Activated CD8-positive, alpha-beta T cell treated with anti-CD3 and anti-CD28 coated beads, Interleukin-2, amount 10 ng/mL, durations not matched to agents 7 days and 5 days (primary cell): ENCODE measurements around the gene SYVN1. TPM values are rescaled to one million over a fixed set of nuclear protein-coding genes. Genes with fewer than 3 reads are reported as not detected.

ENCODE experiments used
- ATAC-seq: fragments of 150-1000 bp; cut with Tn5 transposase; one replicate; pipeline ENCODE4 v1.10.0; 2021; ENCODE audit warnings: moderate library complexity
- CTCF ChIA-PET: fragments of 350-600 bp; sonication (Branson Sonifier 250); formaldehyde crosslinking; loops from one replicate; lab custom pipeline; 2021; ENCODE audit warnings: antibody characterized with exemption; lab: Charles Lee
- POLR2A ChIA-PET: fragments of 350-600 bp; sonication (Branson Sonifier 250); formaldehyde crosslinking; loops from one replicate; lab custom pipeline; 2021; ENCODE audit warnings: antibody characterized with exemption; lab: Charles Lee
- DNase-seq: peaks from one replicate; pipeline ENCODE4 v3.0.0-alpha.2; 2020
- H3K27ac Mint-ChIP-seq: one replicate; pipeline ENCODE4 v1.8.0; 2021; ENCODE audit warnings: mild to moderate bottlenecking, mixed read lengths
- H3K27me3 Mint-ChIP-seq: one replicate; pipeline ENCODE4 v1.8.0; 2021; ENCODE audit warnings: low read depth, mixed read lengths
- H3K36me3 Mint-ChIP-seq: one replicate; pipeline ENCODE4 v1.8.0; 2021; ENCODE audit warnings: low read depth, mixed read lengths
- H3K4me1 Mint-ChIP-seq: one replicate; pipeline ENCODE4 v1.8.0; 2021; ENCODE audit warnings: low read depth, mixed read lengths
- H3K4me3 Mint-ChIP-seq: one replicate; pipeline ENCODE4 v1.8.0; 2021; ENCODE audit warnings: mild to moderate bottlenecking, mixed read lengths
- H3K9me3 Mint-ChIP-seq: one replicate; pipeline ENCODE4 v1.8.0; 2022; ENCODE audit warnings: mixed read lengths; ENCODE audit not compliant: insufficient read depth
- total RNA-seq, 2 experiments: library from RNA; stranded (reverse); gene quantifications; one replicate each; pipeline ENCODE4 v1.2.3, GENCODE V29; 2021

Gene SYVN1
- total RNA-seq, 2 experiments from 2014 or later = 28.7 to 33.0 TPM

- ChIA-PET CTCF (interaction anchor here (0.9 to 7.8 kb wide), 5 partner anchors 10 to 179 kb away, joined by 3 to 117 read pairs (median 9); partner anchors contain the start of genes TM7SF2 and ZNHIT2), POLR2A (interaction anchor here (1.0 to 1.5 kb wide), 3 partner anchors 8 to 34 kb away, joined by 3 to 6 read pairs (median 3); partner anchors contain the start of gene SYVN1)
- no peaks in the 10 kb centered on the region for H3K9me3 Mint-ChIP-seq
- H3K27me3 Mint-ChIP-seq = no peaks in the 10 kb centered on the region
- no peak for DNase-seq
- peaks cover 24% of the 10 kb centered on the region for H3K36me3 Mint-ChIP-seq
- no peak overlapping the region for H3K27ac Mint-ChIP-seq
- no peak overlapping the region for H3K4me3 Mint-ChIP-seq
- no peak for ATAC-seq
- peaks cover 33% of the 10 kb centered on the region for H3K4me1 Mint-ChIP-seq
Observed at GRCh38 chr11:65100674-65101350, 33.5 kb downstream of the SYVN1 start.

GRCh38 chr11:65096926-65097325 lies 37.4 kb downstream of the SYVN1 start:
- Mint-ChIP-seq H3K9me3 (no peaks in the 10 kb centered on the region), H3K4me3 (peak overlapping the region; percentile 93), H3K4me1 (peaks cover 20% of the 10 kb centered on the region), H3K27me3 (no peaks in the 10 kb centered on the region), H3K36me3 (peaks cover 9% of the 10 kb centered on the region), H3K27ac (peak overlapping the region; percentile 98)
- ChIA-PET POLR2A (interaction anchor here (0.6 to 2.9 kb wide), 19 partner anchors 10 to 234 kb away, joined by 3 to 30 read pairs (median 5); partner anchors contain the start of genes ARL2, CDCA5, FAU and MRPL49), CTCF (interaction anchor here (1.0 to 7.8 kb wide), 5 partner anchors 14 to 84 kb away, joined by 3 to 117 read pairs (median 4); partner anchors contain the start of genes SAC3D1, TM7SF2 and ZNHIT2)
- ATAC-seq = no peak
- no peak for DNase-seq

- H3K9me3 Mint-ChIP-seq = no peaks in the 10 kb centered on the region
Observed at GRCh38 chr11:65095974-65096806, 38.1 kb downstream of the SYVN1 start, which contains the start of gene VPS51. TSS of gene VPS51 (plus strand) at chr11:65096214. CDS start at chr11:65096251, 37 bp downstream.

GRCh38 chr11:65095427-65095826 lies 38.9 kb downstream of the SYVN1 start:
- DNase-seq (no peak), ATAC-seq (no peak)
- peak overlapping the region; percentile 93 for H3K4me3 Mint-ChIP-seq
- H3K27me3 Mint-ChIP-seq = no peaks in the 10 kb centered on the region
- ChIA-PET CTCF (interaction anchor here (0.6 to 7.8 kb wide), 9 partner anchors 10 to 226 kb away, joined by 3 to 117 read pairs (median 8); partner anchors contain the start of genes CDCA5, TM7SF2 and ZNHIT2), POLR2A (interaction anchor here (0.6 to 2.9 kb wide), 11 partner anchors 9 to 131 kb away, joined by 3 to 30 read pairs (median 6); partner anchors contain the start of genes CDCA5, FAU, MRPL49 and SYVN1)
- peaks cover 20% of the 10 kb centered on the region for H3K4me1 Mint-ChIP-seq
- peak overlapping the region; percentile 98 for H3K27ac Mint-ChIP-seq
- no peaks in the 10 kb centered on the region for H3K9me3 Mint-ChIP-seq
- H3K36me3 Mint-ChIP-seq = peaks cover 9% of the 10 kb centered on the region

More at GRCh38 chr11:65095974-65096806, 38.1 kb downstream of the SYVN1 start, which contains the start of gene VPS51:
- peak; percentile 97 for ATAC-seq
- ChIA-PET CTCF (interaction anchor here (1.0 to 7.8 kb wide), 5 partner anchors 13 to 83 kb away, joined by 3 to 117 read pairs (median 4); partner anchors contain the start of genes SAC3D1, TM7SF2 and ZNHIT2), POLR2A (interaction anchor here (0.8 to 2.9 kb wide), 19 partner anchors 9 to 233 kb away, joined by 3 to 30 read pairs (median 5); partner anchors contain the start of genes ARL2, CDCA5, FAU and MRPL49)
- Mint-ChIP-seq H3K27ac (peak within 1 kb of the TSS; percentile 98), H3K36me3 (peaks cover 9% of the 10 kb centered on the region), H3K4me1 (peaks cover 20% of the 10 kb centered on the region), H3K4me3 (peak within 1 kb of the TSS; percentile 93), H3K27me3 (no peaks in the 10 kb centered on the region)
- DNase-seq = peak; percentile 92

- H3K9me3 Mint-ChIP-seq = no peaks in the 10 kb centered on the region
- no peaks in the 10 kb centered on the region for H3K27me3 Mint-ChIP-seq
- DNase-seq (no peak), ATAC-seq (no peak)
- H3K4me3 Mint-ChIP-seq = no peak overlapping the region
- H3K4me1 Mint-ChIP-seq = peaks cover 6% of the 10 kb centered on the region
- no peak overlapping the region for H3K27ac Mint-ChIP-seq
- peaks cover 29% of the 10 kb centered on the region for H3K36me3 Mint-ChIP-seq
- ChIA-PET POLR2A (interaction anchor here (1.2 kb wide), 1 partner anchor 21 kb away, joined by 3 read pairs; no protein-coding TSS in a partner anchor), CTCF (interaction anchor here (1.3 to 2.3 kb wide), 4 partner anchors 12 to 147 kb away, joined by 3 to 6 read pairs (median 5); no protein-coding TSS in a partner anchor)
Observed at GRCh38 chr11:65090628-65091027, 43.7 kb downstream of the SYVN1 start.

DNA sequence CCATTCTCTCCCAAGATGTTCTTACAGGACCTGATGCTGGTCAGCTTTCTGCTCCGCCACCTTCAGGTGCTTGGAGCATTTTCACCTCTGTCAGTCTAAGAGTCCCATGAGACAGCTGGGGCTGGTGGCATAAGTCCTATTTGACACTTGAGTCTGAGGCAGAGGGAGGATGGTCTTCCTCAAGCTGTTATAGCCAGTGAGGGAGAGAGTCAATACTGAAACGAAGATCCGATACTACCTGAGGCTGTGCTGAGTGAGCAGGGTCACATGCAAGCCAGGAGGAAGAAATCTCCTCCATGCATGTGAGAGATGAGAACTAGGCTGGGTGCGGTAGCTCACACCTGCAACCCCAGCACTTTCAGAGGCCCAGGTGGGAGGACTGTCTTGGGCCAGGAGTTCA lies 44.7 kb downstream of the SYVN1 start:
- no peak for DNase-seq
- Mint-ChIP-seq H3K4me3 (no peak overlapping the region), H3K36me3 (peaks cover 30% of the 10 kb centered on the region), H3K4me1 (peaks cover 12% of the 10 kb centered on the region), H3K27ac (no peak overlapping the region), H3K9me3 (no peaks in the 10 kb centered on the region), H3K27me3 (no peaks in the 10 kb centered on the region)
- POLR2A ChIA-PET = interaction anchor here (1.2 to 1.7 kb wide), 2 partner anchors 14 to 33 kb away, joined by 3 to 4 read pairs; partner anchors contain the start of genes FAU and MRPL49
- CTCF ChIA-PET = interaction anchor here (1.3 to 1.5 kb wide), 2 partner anchors 11 to 146 kb away, joined by 3 to 6 read pairs; no protein-coding TSS in a partner anchor
- no peak for ATAC-seq

GRCh38 chr11:65087827-65088226 lies 46.5 kb downstream of the SYVN1 start:
- Mint-ChIP-seq H3K27me3 (no peaks in the 10 kb centered on the region), H3K9me3 (no peaks in the 10 kb centered on the region), H3K4me1 (peaks cover 21% of the 10 kb centered on the region), H3K36me3 (peaks cover 44% of the 10 kb centered on the region), H3K27ac (no peak overlapping the region), H3K4me3 (no peak overlapping the region)
- DNase-seq (no peak), ATAC-seq (no peak)
- ChIA-PET CTCF (no interaction called here), POLR2A (interaction anchor here (1.7 kb wide), 1 partner anchor 8 kb away, joined by 5 read pairs; the partner anchor contains the start of gene VPS51)

- POLR2A ChIA-PET = interaction anchor here (1.3 to 1.7 kb wide), 2 partner anchors 8 to 9 kb away, joined by 4 to 5 read pairs; partner anchors contain the start of gene VPS51
- H3K4me1 Mint-ChIP-seq = peaks cover 26% of the 10 kb centered on the region
- H3K27me3 Mint-ChIP-seq = no peaks in the 10 kb centered on the region
- no peak for ATAC-seq
- DNase-seq = no peak
- H3K9me3 Mint-ChIP-seq = no peaks in the 10 kb centered on the region
- H3K4me3 Mint-ChIP-seq = no peak overlapping the region
- no peak overlapping the region for H3K27ac Mint-ChIP-seq
- CTCF ChIA-PET = no interaction called here
- H3K36me3 Mint-ChIP-seq = peaks cover 49% of the 10 kb centered on the region
Observed at GRCh38 chr11:65087216-65087615, 47.1 kb downstream of the SYVN1 start.

DNA sequence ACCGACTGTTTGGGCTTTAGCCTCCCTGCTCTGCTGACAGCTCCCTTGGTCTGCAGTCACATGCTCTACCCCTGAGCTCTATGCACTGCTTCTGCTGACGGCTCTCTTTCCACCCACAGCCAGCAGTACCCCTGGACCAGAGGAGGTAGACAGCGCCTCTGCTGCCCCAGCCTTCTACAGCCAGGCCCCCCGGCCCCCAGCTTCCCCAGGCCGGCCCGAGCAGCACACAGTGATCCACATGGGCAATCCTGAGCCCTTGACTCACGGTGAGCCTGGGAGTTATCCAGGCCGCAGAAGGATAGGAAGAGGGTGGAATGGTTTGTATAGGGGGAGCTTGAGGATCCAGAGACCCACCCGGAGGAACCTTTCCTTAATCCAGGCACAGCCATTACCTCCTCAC lies 47.5 kb downstream of the SYVN1 start:
- ATAC-seq (no peak), DNase-seq (no peak)
- Mint-ChIP-seq H3K27me3 (no peaks in the 10 kb centered on the region), H3K4me3 (no peak overlapping the region), H3K4me1 (peaks cover 30% of the 10 kb centered on the region), H3K36me3 (peaks cover 53% of the 10 kb centered on the region), H3K9me3 (no peaks in the 10 kb centered on the region), H3K27ac (no peak overlapping the region)
- ChIA-PET POLR2A (interaction anchor here (1.3 to 1.7 kb wide), 3 partner anchors 8 to 12 kb away, joined by 4 to 5 read pairs (median 4); partner anchors contain the start of gene VPS51), CTCF (interaction anchor here (2.0 kb wide), 1 partner anchor 8 kb away, joined by 8 read pairs; no protein-coding TSS in a partner anchor)

DNA sequence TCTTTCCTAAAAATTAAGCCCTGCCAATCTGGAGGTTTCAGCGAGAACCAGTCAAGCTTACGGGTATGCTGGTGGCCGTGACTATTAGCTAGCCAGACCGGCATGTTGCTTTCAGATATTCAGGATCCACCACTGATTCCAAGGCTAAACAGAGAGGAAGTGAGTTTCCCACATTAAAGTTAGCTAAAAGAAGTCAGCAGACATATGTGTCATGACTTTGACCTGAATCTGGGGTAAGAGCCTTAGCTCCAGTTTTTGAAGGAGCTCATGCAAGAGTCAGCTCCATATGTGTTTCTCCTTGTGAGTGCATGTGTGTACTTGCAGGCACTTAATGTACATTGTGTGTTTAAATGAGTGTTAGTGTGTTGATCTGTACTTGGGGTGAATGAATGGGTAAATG lies 48.9 kb downstream of the SYVN1 start:
- no peaks in the 10 kb centered on the region for H3K27me3 Mint-ChIP-seq
- POLR2A ChIA-PET = interaction anchor here (0.6 to 1.6 kb wide), 9 partner anchors 8 to 209 kb away, joined by 3 to 6 read pairs (median 3); partner anchors contain the start of genes VPS51 and ZNHIT2
- peaks cover 64% of the 10 kb centered on the region for H3K36me3 Mint-ChIP-seq
- H3K9me3 Mint-ChIP-seq = no peaks in the 10 kb centered on the region
- H3K4me3 Mint-ChIP-seq = peak overlapping the region; percentile 92
- CTCF ChIA-PET = interaction anchor here (0.8 to 2.0 kb wide), 7 partner anchors 9 to 36 kb away, joined by 3 to 8 read pairs (median 4); partner anchors contain the start of gene ZNHIT2
- no peak for DNase-seq
- ATAC-seq = no peak
- H3K4me1 Mint-ChIP-seq = peaks cover 41% of the 10 kb centered on the region
- peak overlapping the region; percentile 98 for H3K27ac Mint-ChIP-seq
